Mesendoderm (in vitro differentiated cells): ENCODE results near the gene SULT2B1.

ENCODE experiments used
- DNase-seq: peaks from one replicate; pipeline ENCODE4 v3.0.0; 2013
- H2AK5ac ChIP-seq: 2 replicates; pipeline ENCODE4 v1.6.1; 2013; ENCODE audit warnings: low read length, inconsistent platforms
- H2BK120ac ChIP-seq: 2 replicates; pipeline ENCODE4 v1.6.1; 2013; ENCODE audit warnings: low read depth, mild to moderate bottlenecking, low read length, moderate library complexity, mixed read lengths
- H2BK15ac ChIP-seq: replicated peaks from 2 replicates; pipeline ENCODE4 v1.6.1; 2013; ENCODE audit warnings: low read depth, mild to moderate bottlenecking, moderate library complexity
- H2BK5ac ChIP-seq: 2 replicates; pipeline ENCODE4 v1.6.1; 2013; ENCODE audit warnings: low read length, inconsistent platforms
- H3K18ac ChIP-seq: 2 replicates; pipeline ENCODE4 v1.6.1; 2013; ENCODE audit warnings: mild to moderate bottlenecking, low read length, mixed read lengths
- H3K23ac ChIP-seq: one replicate; pipeline ENCODE4 v1.6.1; 2013; ENCODE audit warnings: low read length
- H3K27ac ChIP-seq: 2 replicates; pipeline ENCODE4 v1.5.1; 2013; ENCODE audit warnings: low read depth, mild to moderate bottlenecking, inconsistent platforms, low read length, moderate library complexity
- H3K27me3 ChIP-seq: 2 replicates; pipeline ENCODE4 v1.6.1; 2013; ENCODE audit warnings: low read length, control low read depth, mild to moderate bottlenecking, inconsistent platforms; ENCODE audit not compliant: insufficient read depth, poor library complexity
- H3K36me3 ChIP-seq: 2 replicates; pipeline ENCODE4 v1.6.1; 2013; ENCODE audit warnings: low read length, inconsistent platforms; ENCODE audit not compliant: control insufficient read depth, insufficient read depth
- H3K4ac ChIP-seq: one replicate; pipeline ENCODE4 v1.6.1; 2013; ENCODE audit warnings: low read depth, mild to moderate bottlenecking, low read length, moderate library complexity
- H3K4me1 ChIP-seq: 2 replicates; pipeline ENCODE4 v1.6.1; 2013; ENCODE audit warnings: low read depth, low read length, inconsistent platforms; ENCODE audit not compliant: control insufficient read depth
- H3K4me2 ChIP-seq: 2 replicates; pipeline ENCODE4 v1.6.1; 2013; ENCODE audit warnings: low read length
- H3K4me3 ChIP-seq: 2 replicates; pipeline ENCODE4 v1.5.1; 2013; ENCODE audit warnings: mild to moderate bottlenecking, low read length
- H3K56ac ChIP-seq: one replicate; pipeline ENCODE4 v1.6.1; 2013; ENCODE audit warnings: low read length
- H3K79me1 ChIP-seq: 2 replicates; pipeline ENCODE4 v1.6.1; 2013; ENCODE audit warnings: low read length, inconsistent platforms
- H3K79me2 ChIP-seq: 2 replicates; pipeline ENCODE4 v1.6.1; 2013; ENCODE audit warnings: mild to moderate bottlenecking, low read length; ENCODE audit not compliant: control insufficient read depth, insufficient read depth
- H3K9ac ChIP-seq: 2 replicates; pipeline ENCODE4 v1.6.1; 2013; ENCODE audit warnings: low read length, inconsistent platforms
- H4K5ac ChIP-seq: one replicate; pipeline ENCODE4 v1.6.1; 2013; ENCODE audit warnings: low read length
- H4K8ac ChIP-seq: one replicate; pipeline ENCODE4 v1.6.1; 2013; ENCODE audit warnings: low read depth, mild to moderate bottlenecking, control low read depth, low read length, moderate library complexity
- WGBS: extraction: QIAGEN DNeasy Blood & Tissue Kit; methylation state at CpG from one replicate; pipeline ENCODE4 v1.1.7; 2013; ENCODE audit warnings: low lambda C conversion rate, missing lambda C conversion rate; ENCODE audit not compliant: insufficient coverage; ENCODE audit errors: extremely low coverage; 5-methylcytosine and 5-hydroxymethylcytosine counted together

Gene SULT2B1

DNA sequence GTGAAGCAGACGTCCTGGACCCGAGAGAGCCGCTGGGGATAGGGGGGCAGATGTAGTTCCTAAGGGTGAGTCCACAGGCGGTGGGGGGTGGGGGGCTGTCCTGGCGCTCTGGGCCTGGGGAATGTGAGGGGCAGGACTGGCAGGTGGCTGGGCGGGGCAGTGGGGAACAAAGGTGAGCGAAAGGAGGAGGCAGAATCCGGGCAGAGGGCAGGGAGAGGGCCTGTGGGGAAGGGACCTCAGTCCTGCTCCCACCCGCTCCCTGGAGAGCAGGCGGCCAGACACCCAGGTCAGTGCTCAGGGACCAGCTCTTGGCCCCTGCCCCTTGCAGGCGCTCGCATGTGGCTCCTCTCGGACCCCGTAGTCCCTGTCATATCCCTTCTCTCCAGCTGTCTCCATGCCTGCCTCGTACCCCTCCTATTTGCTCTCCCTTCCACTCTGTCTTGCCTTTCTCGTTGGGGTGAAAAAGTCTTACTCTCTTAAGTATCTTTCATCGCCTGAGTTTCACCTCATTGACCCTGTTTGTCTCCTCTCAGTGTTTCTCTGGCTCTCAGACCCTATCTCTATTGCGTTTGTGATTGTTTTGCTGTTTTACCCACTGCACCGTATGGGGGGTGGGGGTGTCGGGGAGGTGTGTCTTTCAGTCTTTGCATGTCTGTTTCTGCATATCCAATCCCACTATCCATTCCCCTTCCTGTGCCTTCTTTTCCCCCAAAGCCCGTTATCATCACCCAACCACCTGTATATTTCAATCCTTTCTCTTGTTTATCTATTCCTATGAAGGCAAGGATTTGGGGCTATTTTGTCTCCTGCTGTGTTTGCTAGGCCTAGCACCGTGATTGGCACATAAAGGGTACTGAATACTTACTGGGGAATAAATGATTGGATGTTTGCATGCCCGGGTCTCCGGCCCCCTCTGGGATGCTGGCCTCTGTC, 73.1 kb downstream of the SULT2B1 start:
- peaks cover 6% of the 10 kb centered on the region for H3K4me1 ChIP-seq
- H2BK5ac ChIP-seq, result no peak overlapping the region
- peak overlapping the region; percentile 38 for H3K4me2 ChIP-seq
- H3K56ac ChIP-seq, result peak overlapping the region; percentile 90
- peak overlapping the region; percentile 67 for H3K4me3 ChIP-seq
- no peak overlapping the region for H2BK120ac ChIP-seq
- no peak overlapping the region for H3K4ac ChIP-seq
- no peaks in the 10 kb centered on the region for H3K27me3 ChIP-seq
- no peak overlapping the region for H4K5ac ChIP-seq
- no peak for DNase-seq
- no peak overlapping the region for H3K27ac ChIP-seq
- no peaks in the 10 kb centered on the region for H3K79me2 ChIP-seq
- peak overlapping the region; percentile 24 for H3K18ac ChIP-seq
- no peak overlapping the region for H4K8ac ChIP-seq
- H3K23ac ChIP-seq, result no peak overlapping the region
- no peaks in the 10 kb centered on the region for H3K36me3 ChIP-seq
- H3K79me1 ChIP-seq, result peaks cover 2% of the 10 kb centered on the region
- no peak overlapping the region for H2AK5ac ChIP-seq
- H3K9ac ChIP-seq, result peak overlapping the region; percentile 82
- WGBS, result no CpG with 5 or more reads among the region's 24 CpGs
- H2BK15ac ChIP-seq, result no peak overlapping the region

DNA sequence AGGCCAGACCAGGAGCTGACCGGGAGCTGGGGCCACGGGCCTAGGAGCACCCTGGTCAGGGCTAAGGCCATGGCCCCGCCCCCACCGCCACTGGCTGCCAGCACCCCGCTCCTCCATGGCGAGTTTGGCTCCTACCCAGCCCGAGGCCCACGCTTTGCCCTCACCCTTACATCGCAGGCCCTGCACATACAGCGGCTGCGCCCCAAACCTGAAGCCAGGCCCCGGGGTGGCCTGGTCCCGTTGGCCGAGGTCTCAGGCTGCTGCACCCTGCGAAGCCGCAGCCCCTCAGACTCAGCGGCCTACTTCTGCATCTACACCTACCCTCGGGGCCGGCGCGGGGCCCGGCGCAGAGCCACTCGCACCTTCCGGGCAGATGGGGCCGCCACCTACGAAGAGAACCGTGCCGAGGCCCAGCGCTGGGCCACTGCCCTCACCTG, 73.9 kb downstream of the SULT2B1 start:
- Histone ChIP-seq H2BK5ac (no peak overlapping the region), H2BK120ac (no peak overlapping the region), H3K23ac (no peak overlapping the region), H3K56ac (no peak overlapping the region), H3K36me3 (no peaks in the 10 kb centered on the region), H4K8ac (no peak overlapping the region), H3K4ac (no peak overlapping the region), H3K27me3 (no peaks in the 10 kb centered on the region), H3K27ac (no peak overlapping the region), H3K18ac (no peak overlapping the region), H3K79me1 (peaks cover 2% of the 10 kb centered on the region), H3K9ac (no peak overlapping the region), H3K4me1 (peaks cover 6% of the 10 kb centered on the region), H2BK15ac (no peak overlapping the region), H3K79me2 (no peaks in the 10 kb centered on the region), H3K4me3 (no peak overlapping the region), H3K4me2 (no peak overlapping the region), H4K5ac (no peak overlapping the region), H2AK5ac (no peak overlapping the region)
- DNase-seq, result no peak
- WGBS, result no CpG with 5 or more reads among the region's 30 CpGs

DNA sequence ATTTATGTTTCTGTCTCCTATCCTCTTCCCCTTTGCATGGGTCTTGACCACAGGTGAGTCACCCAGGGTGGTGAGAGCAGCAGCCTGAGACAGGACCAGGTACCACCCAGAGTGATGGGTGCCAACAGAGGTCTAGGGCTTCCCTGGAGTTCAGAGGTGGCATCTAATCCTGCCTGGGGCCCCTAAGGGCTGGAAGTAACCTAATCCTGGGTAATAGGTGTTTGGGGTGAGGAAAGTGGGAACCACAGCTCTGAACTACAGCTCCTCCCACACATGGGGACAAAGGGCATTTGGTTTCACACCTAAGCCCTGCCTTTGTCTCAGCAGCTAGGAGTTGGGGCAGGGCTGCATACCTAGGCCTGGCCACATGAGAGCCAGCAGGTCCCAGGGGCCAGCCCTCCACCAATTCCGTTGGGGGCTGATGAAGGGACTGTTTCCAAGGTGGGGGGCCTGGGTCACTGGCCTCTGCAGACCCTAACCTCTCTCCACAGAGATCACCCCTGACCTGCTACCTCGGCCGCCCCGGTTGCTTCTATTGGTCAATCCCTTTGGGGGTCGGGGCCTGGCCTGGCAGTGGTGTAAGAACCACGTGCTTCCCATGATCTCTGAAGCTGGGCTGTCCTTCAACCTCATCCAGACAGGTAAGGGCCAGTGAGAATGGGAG, 75.4 kb downstream of the SULT2B1 start:
- no peak overlapping the region for H3K27ac ChIP-seq
- no peak overlapping the region for H2AK5ac ChIP-seq
- no peak overlapping the region for H4K5ac ChIP-seq
- H3K9ac ChIP-seq, result peak overlapping the region; percentile 34
- peak overlapping the region; percentile 42 for H3K56ac ChIP-seq
- no CpG with 5 or more reads among the region's 6 CpGs for WGBS
- H4K8ac ChIP-seq, result no peak overlapping the region
- H3K4me1 ChIP-seq, result peaks cover 8% of the 10 kb centered on the region
- H2BK5ac ChIP-seq, result no peak overlapping the region
- H3K18ac ChIP-seq, result no peak overlapping the region
- H3K23ac ChIP-seq, result no peak overlapping the region
- no peaks in the 10 kb centered on the region for H3K27me3 ChIP-seq
- no peak overlapping the region for H3K4ac ChIP-seq
- H3K36me3 ChIP-seq, result no peaks in the 10 kb centered on the region
- peak; percentile 66 for DNase-seq
- H3K4me3 ChIP-seq, result no peak overlapping the region
- H3K4me2 ChIP-seq, result no peak overlapping the region
- no peaks in the 10 kb centered on the region for H3K79me2 ChIP-seq
- H2BK15ac ChIP-seq, result no peak overlapping the region
- peaks cover 2% of the 10 kb centered on the region for H3K79me1 ChIP-seq
- H2BK120ac ChIP-seq, result no peak overlapping the region

DNA sequence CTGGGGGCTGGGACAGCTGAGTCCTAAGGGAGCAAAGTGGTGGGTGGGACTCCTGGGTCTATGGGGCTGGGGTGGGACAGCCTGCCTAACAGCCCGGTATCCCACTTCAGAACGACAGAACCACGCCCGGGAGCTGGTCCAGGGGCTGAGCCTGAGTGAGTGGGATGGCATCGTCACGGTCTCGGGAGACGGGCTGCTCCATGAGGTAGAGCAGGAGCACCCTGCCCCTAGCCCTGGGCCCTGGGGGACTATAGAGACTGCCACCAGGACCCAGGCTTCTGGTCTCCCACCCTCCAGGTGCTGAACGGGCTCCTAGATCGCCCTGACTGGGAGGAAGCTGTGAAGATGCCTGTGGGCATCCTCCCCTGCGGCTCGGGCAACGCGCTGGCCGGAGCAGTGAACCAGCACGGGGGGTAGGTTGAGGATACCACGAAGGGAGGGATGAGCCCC, 75.9 kb downstream of the SULT2B1 start:
- no peak overlapping the region for H2AK5ac ChIP-seq
- no peaks in the 10 kb centered on the region for H3K36me3 ChIP-seq
- no peak overlapping the region for H2BK15ac ChIP-seq
- no peak overlapping the region for H4K5ac ChIP-seq
- H3K56ac ChIP-seq, result peak overlapping the region; percentile 1
- no peak overlapping the region for H3K23ac ChIP-seq
- peaks cover 8% of the 10 kb centered on the region for H3K4me1 ChIP-seq
- no peak overlapping the region for H2BK5ac ChIP-seq
- no peak overlapping the region for H3K4me3 ChIP-seq
- no CpG with 5 or more reads among the region's 17 CpGs for WGBS
- peaks cover 2% of the 10 kb centered on the region for H3K79me1 ChIP-seq
- H3K27me3 ChIP-seq, result no peaks in the 10 kb centered on the region
- H3K18ac ChIP-seq, result no peak overlapping the region
- H3K79me2 ChIP-seq, result no peaks in the 10 kb centered on the region
- H2BK120ac ChIP-seq, result no peak overlapping the region
- H3K4ac ChIP-seq, result no peak overlapping the region
- H3K27ac ChIP-seq, result no peak overlapping the region
- H3K9ac ChIP-seq, result no peak overlapping the region
- H4K8ac ChIP-seq, result no peak overlapping the region
- no peak overlapping the region for H3K4me2 ChIP-seq
- DNase-seq, result no peak

DNA sequence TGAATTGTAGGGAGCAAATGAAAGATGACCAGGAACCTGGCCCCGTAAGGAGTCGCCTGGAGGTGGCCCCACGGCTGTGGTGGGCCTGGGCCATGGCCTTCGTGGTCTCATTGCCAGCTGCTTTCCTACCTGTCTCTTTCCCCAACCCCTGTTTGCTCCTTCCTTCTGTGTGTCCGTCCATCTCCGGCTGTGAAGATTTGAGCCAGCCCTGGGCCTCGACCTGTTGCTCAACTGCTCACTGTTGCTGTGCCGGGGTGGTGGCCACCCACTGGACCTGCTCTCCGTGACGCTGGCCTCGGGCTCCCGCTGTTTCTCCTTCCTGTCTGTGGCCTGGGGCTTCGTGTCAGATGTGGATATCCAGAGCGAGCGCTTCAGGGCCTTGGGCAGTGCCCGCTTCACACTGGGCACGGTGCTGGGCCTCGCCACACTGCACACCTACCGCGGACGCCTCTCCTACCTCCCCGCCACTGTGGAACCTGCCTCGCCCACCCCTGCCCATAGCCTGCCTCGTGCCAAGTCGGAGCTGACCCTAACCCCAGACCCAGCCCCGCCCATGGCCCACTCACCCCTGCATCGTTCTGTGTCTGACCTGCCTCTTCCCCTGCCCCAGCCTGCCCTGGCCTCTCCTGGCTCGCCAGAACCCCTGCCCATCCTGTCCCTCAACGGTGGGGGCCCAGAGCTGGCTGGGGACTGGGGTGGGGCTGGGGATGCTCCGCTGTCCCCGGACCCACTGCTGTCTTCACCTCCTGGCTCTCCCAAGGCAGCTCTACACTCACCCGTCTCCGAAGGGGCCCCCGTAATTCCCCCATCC, 76.7 kb downstream of the SULT2B1 start:
- no peak overlapping the region for H2BK120ac ChIP-seq
- no peaks in the 10 kb centered on the region for H3K27me3 ChIP-seq
- no peak overlapping the region for H3K56ac ChIP-seq
- no peak overlapping the region for H4K5ac ChIP-seq
- H3K23ac ChIP-seq, result no peak overlapping the region
- no peaks in the 10 kb centered on the region for H3K36me3 ChIP-seq
- no peak overlapping the region for H3K27ac ChIP-seq
- no peaks in the 10 kb centered on the region for H3K79me2 ChIP-seq
- H3K4me1 ChIP-seq, result peaks cover 5% of the 10 kb centered on the region
- H2AK5ac ChIP-seq, result no peak overlapping the region
- H2BK5ac ChIP-seq, result no peak overlapping the region
- H3K4me2 ChIP-seq, result no peak overlapping the region
- no peak overlapping the region for H3K9ac ChIP-seq
- no peak for DNase-seq
- no CpG with 5 or more reads among the region's 34 CpGs for WGBS
- H4K8ac ChIP-seq, result no peak overlapping the region
- peaks cover 2% of the 10 kb centered on the region for H3K79me1 ChIP-seq
- no peak overlapping the region for H3K4ac ChIP-seq
- no peak overlapping the region for H2BK15ac ChIP-seq
- H3K18ac ChIP-seq, result no peak overlapping the region
- no peak overlapping the region for H3K4me3 ChIP-seq
